ENCODE measurements around the gene CDK19. TPM values are rescaled to one million over a fixed set of nuclear protein-coding genes. Genes with fewer than 3 reads are reported as not detected.

Gene CDK19
- total RNA-seq, 1 experiment from 2014 or later: 11.7 TPM

DNA sequence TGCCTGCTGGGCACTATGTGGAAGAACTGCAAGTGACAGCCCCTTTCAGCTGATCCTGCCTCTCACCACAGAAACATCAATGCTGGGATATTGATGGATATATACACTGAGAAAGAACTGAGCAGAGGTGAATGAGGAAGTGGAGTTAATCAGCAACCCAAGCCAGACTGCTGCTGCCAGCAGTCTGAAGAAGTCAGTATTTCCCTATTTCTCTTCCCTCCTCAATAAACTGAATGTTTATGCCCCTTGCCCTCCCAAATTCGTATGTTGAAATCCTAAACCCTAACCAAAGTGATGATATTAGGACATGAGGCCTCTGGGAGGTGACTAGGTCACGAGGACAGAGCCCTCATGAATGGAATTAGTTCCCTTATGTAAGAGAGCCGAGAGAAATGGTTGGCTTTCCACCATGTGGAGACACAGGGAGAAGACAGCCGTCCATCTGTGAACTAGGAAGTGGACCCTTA, 76.3 kb downstream of the CDK19 start:
- peaks cover 3% of the 10 kb centered on the region; the same call in 1 of the 2 replicates for H3K27me3 Mint-ChIP-seq (ENCODE audit: low read depth)
- no peak overlapping the region for H3K4me3 Mint-ChIP-seq
- ATAC-seq: no peak
- H3K36me3 Mint-ChIP-seq: peaks cover 36% of the 10 kb centered on the region
- H3K9me3 Mint-ChIP-seq: peaks cover 32% of the 10 kb centered on the region
- DNase-seq (ENCODE audit: low spot score): no peak
- H3K27ac Mint-ChIP-seq: no peak overlapping the region
- ChIA-PET POLR2A (interaction anchor here (1.4 kb wide), 1 partner anchor 77 kb away, joined by 4 read pairs; the partner anchor contains the start of gene CDK19), CTCF (no interaction called here)
- no peak for TF ChIP-seq NR3C1 (CRISPR knock-in tag; conservative IDR thresholded peaks at IDR 0.05; ENCODE audit: low read depth)
- TF ChIP-seq, protein P1, sequence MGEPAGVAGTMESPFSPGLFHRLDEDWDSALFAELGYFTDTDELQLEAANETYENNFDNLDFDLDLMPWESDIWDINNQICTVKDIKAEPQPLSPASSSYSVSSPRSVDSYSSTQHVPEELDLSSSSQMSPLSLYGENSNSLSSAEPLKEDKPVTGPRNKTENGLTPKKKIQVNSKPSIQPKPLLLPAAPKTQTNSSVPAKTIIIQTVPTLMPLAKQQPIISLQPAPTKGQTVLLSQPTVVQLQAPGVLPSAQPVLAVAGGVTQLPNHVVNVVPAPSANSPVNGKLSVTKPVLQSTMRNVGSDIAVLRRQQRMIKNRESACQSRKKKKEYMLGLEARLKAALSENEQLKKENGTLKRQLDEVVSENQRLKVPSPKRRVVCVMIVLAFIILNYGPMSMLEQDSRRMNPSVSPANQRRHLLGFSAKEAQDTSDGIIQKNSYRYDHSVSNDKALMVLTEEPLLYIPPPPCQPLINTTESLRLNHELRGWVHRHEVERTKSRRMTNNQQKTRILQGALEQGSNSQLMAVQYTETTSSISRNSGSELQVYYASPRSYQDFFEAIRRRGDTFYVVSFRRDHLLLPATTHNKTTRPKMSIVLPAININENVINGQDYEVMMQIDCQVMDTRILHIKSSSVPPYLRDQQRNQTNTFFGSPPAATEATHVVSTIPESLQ (CRISPR knock-in tag; IDR thresholded peaks at IDR 0.05): no peak
- TF ChIP-seq ZNF121 (CRISPR knock-in tag; IDR thresholded peaks at IDR 0.05): no peak
- TF ChIP-seq, protein P2, sequence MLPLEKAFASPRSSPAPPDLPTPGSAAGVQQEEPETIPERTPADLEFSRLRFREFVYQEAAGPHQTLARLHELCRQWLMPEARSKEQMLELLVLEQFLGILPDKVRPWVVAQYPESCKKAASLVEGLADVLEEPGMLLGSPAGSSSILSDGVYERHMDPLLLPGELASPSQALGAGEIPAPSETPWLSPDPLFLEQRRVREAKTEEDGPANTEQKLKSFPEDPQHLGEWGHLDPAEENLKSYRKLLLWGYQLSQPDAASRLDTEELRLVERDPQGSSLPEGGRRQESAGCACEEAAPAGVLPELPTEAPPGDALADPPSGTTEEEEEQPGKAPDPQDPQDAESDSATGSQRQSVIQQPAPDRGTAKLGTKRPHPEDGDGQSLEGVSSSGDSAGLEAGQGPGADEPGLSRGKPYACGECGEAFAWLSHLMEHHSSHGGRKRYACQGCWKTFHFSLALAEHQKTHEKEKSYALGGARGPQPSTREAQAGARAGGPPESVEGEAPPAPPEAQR (CRISPR knock-in tag; IDR thresholded peaks at IDR 0.05): no peak
- TF ChIP-seq, protein P3, sequence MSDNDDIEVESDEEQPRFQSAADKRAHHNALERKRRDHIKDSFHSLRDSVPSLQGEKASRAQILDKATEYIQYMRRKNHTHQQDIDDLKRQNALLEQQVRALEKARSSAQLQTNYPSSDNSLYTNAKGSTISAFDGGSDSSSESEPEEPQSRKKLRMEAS (CRISPR knock-in tag; IDR thresholded peaks at IDR 0.05): no peak
- TF ChIP-seq GRHL2 (CRISPR knock-in tag; IDR thresholded peaks at IDR 0.05; ENCODE audit: insufficient replicate concordance, severe bottlenecking): no peak
- no peaks in the 10 kb centered on the region for H3K4me1 Mint-ChIP-seq

DNA sequence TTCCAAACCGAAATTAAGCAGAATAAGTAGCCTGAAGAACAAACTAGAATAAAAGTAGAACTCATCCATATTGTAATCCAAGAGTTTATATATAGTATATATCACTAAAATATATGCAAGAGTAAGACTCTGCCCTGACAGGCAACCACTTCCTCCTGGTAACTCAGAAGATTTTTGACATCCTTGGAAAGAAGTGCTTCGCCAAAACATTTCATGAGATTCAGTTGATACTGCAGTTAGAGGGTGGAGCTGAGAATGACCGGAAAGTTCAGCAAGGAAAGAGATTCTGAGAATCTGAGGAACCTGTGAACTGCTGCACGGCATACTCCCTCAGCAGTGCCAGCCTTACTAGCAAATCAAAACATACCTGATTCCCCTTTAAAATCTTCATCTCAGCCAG, 79.6 kb downstream of the CDK19 start:
- Mint-ChIP-seq H3K36me3 (peaks cover 5% of the 10 kb centered on the region), H3K9me3 (peaks cover 2% of the 10 kb centered on the region), H3K27ac (no peak overlapping the region; the same call in 1 of the 2 replicates), H3K27me3 (ENCODE audit: low read depth) (no peaks in the 10 kb centered on the region), H3K4me1 (no peaks in the 10 kb centered on the region), H3K4me3 (no peak overlapping the region)
- DNase-seq (ENCODE audit: low spot score): no peak
- CTCF ChIA-PET: no interaction called here
- POLR2A ChIA-PET: no interaction called here
- TF ChIP-seq, protein P4, sequence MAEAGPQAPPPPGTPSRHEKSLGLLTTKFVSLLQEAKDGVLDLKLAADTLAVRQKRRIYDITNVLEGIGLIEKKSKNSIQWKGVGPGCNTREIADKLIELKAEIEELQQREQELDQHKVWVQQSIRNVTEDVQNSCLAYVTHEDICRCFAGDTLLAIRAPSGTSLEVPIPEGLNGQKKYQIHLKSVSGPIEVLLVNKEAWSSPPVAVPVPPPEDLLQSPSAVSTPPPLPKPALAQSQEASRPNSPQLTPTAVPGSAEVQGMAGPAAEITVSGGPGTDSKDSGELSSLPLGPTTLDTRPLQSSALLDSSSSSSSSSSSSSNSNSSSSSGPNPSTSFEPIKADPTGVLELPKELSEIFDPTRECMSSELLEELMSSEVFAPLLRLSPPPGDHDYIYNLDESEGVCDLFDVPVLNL (CRISPR knock-in tag; IDR thresholded peaks at IDR 0.05; ENCODE audit: borderline replicate concordance, low read depth): no peak
- TF ChIP-seq SMAD3 (CRISPR knock-in tag; IDR thresholded peaks at IDR 0.05; ENCODE audit: borderline replicate concordance): no peak
- TF ChIP-seq ZNF317 (CRISPR knock-in tag; IDR thresholded peaks at IDR 0.05; ENCODE audit: borderline replicate concordance, low read depth): no peak
- TF ChIP-seq, protein P5, sequence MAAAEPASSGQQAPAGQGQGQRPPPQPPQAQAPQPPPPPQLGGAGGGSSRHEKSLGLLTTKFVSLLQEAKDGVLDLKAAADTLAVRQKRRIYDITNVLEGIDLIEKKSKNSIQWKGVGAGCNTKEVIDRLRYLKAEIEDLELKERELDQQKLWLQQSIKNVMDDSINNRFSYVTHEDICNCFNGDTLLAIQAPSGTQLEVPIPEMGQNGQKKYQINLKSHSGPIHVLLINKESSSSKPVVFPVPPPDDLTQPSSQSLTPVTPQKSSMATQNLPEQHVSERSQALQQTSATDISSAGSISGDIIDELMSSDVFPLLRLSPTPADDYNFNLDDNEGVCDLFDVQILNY (CRISPR knock-in tag; IDR thresholded peaks at IDR 0.05): no peak
- TF ChIP-seq, protein P3 (CRISPR knock-in tag; IDR thresholded peaks at IDR 0.05): no peak
- no peak for TF ChIP-seq ETV6 (CRISPR knock-in tag; IDR thresholded peaks at IDR 0.05)
- TF ChIP-seq, protein P6, sequence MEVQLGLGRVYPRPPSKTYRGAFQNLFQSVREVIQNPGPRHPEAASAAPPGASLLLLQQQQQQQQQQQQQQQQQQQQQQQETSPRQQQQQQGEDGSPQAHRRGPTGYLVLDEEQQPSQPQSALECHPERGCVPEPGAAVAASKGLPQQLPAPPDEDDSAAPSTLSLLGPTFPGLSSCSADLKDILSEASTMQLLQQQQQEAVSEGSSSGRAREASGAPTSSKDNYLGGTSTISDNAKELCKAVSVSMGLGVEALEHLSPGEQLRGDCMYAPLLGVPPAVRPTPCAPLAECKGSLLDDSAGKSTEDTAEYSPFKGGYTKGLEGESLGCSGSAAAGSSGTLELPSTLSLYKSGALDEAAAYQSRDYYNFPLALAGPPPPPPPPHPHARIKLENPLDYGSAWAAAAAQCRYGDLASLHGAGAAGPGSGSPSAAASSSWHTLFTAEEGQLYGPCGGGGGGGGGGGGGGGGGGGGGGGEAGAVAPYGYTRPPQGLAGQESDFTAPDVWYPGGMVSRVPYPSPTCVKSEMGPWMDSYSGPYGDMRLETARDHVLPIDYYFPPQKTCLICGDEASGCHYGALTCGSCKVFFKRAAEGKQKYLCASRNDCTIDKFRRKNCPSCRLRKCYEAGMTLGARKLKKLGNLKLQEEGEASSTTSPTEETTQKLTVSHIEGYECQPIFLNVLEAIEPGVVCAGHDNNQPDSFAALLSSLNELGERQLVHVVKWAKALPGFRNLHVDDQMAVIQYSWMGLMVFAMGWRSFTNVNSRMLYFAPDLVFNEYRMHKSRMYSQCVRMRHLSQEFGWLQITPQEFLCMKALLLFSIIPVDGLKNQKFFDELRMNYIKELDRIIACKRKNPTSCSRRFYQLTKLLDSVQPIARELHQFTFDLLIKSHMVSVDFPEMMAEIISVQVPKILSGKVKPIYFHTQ (CRISPR knock-in tag; IDR thresholded peaks at IDR 0.05): no peak
- no peak for TF ChIP-seq NFYB (CRISPR knock-in tag; conservative IDR thresholded peaks at IDR 0.05; ENCODE audit: low read depth)
- no peak for TF ChIP-seq FOXP1 (CRISPR knock-in tag; IDR thresholded peaks at IDR 0.05; ENCODE audit: borderline replicate concordance)
- TF ChIP-seq NFATC4 (CRISPR knock-in tag; IDR thresholded peaks at IDR 0.05): no peak
- no peak for ATAC-seq

Data from WTC11 (cell line).